Renal cortical epithelial cell (primary cell): ENCODE measurements around the gene C1QB. TPM values are rescaled to one million over a fixed set of nuclear protein-coding genes. Genes with fewer than 3 reads are reported as not detected.
A peak's percentile ranks its signal among the peaks of the same experiment; 100 is the strongest.

ENCODE experiments used
- DNase-seq: peaks from one replicate; pipeline ENCODE4 v3.0.0-alpha.2; 2011; ENCODE audit warnings: low read depth
- total RNA-seq: library from RNA; depleted of rRNA; stranded (reverse); fragments of >200 nt; gene quantifications from 2 replicates; pipeline ENCODE4 v1.2.3, GENCODE V29; 2014

C1QB gene
- total RNA-seq, 1 donor from 2014 or later = not detected

DNA sequence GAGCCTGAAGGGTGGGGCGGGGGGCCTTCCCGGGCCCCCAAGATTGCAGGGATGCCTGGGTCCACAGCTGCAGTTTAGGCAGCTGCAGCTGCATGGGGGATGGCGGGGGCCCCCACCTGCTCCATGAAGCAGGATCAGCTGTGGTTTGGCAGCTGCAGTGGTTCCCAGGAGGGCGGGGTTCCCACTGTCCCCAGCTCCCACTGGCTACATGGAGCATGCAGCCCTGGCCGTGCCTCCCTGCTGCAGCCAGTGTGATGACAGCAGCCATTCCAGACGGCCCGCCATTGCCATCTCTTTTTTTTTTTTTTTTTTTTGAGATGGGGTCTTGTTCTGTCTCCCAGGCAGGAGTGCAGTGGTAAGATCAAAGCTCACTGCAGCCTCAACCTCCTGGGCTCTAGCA is 17.6 kb upstream of the C1QB start:
- DNase-seq = no peak

- no peak for DNase-seq
Observed at GRCh38 chr1:22636353-22636752, 16.7 kb upstream of the C1QB start, which contains the start of gene C1QA. TSS of gene C1QA (plus strand) at chr1:22636628. CDS start at chr1:22637617, 989 bp downstream.

- no peak for DNase-seq
Observed at GRCh38 chr1:22636927-22637326, 16.1 kb upstream of the C1QB start.

GRCh38 chr1:22637907-22638445 is 15.1 kb upstream of the C1QB start:
- no peak for DNase-seq

DNA sequence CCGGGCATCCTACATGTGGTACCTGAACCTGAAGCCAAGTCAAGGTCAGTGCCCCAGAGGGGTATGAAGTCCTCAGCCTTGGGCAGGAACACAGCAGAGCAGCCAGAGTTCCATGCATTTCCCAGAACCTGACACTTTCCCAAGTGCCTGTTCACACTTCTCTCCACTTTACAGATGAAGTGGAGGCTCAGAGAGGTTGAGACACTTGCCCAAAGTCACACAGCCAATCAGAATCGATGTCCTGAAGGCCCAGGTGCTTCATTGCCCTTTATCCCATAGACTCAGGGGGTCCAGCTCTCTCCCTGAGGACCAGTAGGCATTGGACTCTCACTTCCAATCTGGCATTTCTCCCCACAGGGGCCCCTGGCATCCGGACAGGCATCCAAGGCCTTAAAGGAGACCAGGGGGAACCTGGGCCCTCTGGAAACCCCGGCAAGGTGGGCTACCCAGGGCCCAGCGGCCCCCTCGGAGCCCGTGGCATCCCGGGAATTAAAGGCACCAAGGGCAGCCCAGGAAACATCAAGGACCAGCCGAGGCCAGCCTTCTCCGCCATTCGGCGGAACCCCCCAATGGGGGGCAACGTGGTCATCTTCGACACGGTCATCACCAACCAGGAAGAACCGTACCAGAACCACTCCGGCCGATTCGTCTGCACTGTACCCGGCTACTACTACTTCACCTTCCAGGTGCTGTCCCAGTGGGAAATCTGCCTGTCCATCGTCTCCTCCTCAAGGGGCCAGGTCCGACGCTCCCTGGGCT is 14.4 kb upstream of the C1QB start:
- DNase-seq = no peak

DNA sequence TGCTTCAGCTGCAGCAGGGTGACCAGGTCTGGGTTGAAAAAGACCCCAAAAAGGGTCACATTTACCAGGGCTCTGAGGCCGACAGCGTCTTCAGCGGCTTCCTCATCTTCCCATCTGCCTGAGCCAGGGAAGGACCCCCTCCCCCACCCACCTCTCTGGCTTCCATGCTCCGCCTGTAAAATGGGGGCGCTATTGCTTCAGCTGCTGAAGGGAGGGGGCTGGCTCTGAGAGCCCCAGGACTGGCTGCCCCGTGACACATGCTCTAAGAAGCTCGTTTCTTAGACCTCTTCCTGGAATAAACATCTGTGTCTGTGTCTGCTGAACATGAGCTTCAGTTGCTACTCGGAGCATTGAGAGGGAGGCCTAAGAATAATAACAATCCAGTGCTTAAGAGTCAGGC is 13.8 kb upstream of the C1QB start:
- peak; percentile 4 for DNase-seq

GRCh38 chr1:22641247-22641646 is 11.8 kb upstream of the C1QB start:
- no peak for DNase-seq

DNA sequence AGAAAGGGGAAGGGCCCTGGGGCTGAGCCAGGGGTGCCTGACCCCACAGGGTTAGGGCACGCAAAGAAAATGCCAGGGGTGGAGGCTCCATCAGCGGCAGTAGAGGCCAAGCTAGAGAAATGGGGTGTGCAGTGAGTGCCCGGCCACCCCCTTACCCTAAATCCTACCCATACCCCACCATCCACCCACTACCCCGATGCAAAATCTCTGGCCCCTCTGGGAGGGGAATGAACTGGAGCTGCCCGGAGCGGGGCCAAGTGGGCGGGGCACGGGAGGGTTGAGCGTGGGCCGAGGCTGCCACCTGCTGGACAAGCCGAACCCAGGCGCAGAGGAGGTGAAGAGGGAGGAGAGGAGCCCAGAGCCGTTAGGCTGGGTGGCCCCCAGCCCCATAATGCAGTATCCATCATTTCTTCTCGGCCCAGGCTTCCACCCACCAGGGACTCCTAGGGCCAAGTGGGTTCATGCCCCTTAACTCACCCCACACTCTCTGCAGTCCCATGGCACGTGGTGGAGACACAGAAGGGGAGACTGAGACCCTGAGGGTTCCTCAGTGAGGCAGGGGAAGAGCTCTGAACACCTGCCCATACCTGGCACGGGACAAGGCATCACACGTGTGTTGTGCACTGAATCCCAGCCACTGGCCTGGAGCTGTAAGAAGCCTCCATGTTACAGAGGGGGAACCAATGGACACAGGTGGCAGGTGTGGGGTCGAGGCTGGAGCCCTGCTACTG is 11.0 kb upstream of the C1QB start:
- no peak for DNase-seq

GRCh38 chr1:22643381-22643780 is 9.7 kb upstream of the C1QB start, which contains the start of gene C1QC:
TSS of gene C1QC (plus strand) at chr1:22643633. CDS start at chr1:22644024, 391 bp downstream.
- no peak for DNase-seq

- no peak for DNase-seq
Observed at GRCh38 chr1:22643928-22644327, 9.1 kb upstream of the C1QB start.

- no peak for DNase-seq
Observed at GRCh38 chr1:22645931-22646330, 7.1 kb upstream of the C1QB start.

DNA sequence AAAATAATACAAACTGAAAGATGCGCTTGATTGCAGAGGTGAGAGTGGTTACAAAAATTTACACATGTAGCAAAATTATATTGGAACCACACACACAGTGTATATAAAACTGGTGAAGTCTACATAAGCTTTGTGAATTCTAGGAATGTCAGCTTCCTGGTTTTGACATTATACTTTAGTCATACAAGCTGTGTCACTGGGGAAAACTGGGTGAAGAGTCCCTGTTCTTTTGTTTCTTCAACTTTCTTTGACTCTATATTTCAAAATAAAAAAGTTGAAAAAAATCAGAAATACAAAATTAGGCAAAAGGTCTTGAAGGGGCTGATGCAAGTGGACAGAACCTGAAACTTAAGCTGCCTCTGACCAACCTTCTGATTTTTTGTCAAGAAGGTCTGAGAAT is 6.7 kb upstream of the C1QB start:
- no peak for DNase-seq

DNA sequence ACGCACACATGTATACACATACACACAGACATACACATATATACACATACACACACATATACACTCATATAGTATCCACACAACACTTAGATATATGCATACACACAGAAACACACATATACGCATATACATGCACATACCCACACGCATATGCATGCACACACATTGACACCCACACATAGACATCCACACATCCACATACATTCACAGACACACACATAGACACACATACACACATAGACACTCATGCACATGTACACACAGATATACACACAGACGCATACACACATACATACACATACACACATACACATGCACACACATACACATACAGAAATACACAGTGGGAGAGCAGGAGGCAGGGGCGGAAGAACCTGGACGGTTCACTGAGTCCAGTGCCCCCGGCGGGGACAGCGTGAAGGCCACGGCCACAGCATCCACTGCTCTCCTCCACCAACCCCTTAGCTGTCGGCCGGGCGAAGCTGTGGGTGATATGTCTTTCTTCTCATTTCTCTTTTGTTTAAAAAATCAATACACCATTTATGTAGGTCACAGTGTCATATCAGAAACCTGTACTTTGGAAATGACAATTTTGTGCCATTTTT is 2.8 kb upstream of the C1QB start:
- DNase-seq = no peak

GRCh38 chr1:22651941-22652856 is 837 bp upstream of the C1QB start:
- no peak for DNase-seq

- DNase-seq = no peak
Observed at GRCh38 chr1:22654692-22655091, 1.7 kb downstream of the C1QB start.

- DNase-seq = no peak
Observed at GRCh38 chr1:22658385-22659163, 5.5 kb downstream of the C1QB start.

DNA sequence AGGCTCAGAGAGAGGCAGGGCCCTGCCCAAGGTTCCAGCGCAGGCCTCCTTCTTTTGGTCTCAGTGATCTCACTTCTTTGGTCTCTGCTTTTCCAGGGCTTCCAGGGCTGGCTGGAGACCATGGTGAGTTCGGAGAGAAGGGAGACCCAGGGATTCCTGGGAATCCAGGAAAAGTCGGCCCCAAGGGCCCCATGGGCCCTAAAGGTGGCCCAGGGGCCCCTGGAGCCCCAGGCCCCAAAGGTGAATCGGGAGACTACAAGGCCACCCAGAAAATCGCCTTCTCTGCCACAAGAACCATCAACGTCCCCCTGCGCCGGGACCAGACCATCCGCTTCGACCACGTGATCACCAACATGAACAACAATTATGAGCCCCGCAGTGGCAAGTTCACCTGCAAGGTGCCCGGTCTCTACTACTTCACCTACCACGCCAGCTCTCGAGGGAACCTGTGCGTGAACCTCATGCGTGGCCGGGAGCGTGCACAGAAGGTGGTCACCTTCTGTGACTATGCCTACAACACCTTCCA is 7.7 kb downstream of the C1QB start:
- DNase-seq = no peak

DNA sequence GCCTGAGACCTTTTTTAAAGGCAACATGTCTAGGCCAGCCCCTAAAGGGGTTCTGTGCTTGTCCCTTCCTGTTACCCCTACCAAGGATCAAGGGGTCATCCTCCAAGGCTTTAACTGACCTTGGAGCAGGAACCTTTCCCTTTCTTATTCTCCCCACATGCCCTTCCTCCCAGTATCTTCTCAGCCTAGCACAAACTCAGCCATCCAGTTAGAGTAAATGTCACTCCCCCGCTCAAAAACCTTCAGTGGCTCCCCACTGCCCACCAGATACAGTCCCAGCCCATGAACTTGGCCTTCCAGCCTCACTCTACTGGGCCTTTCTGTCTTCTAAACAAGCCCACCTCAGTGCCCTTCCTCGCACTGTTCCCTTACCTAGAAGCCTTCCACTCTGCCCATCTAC is 8.8 kb downstream of the C1QB start:
- DNase-seq = no peak

DNA sequence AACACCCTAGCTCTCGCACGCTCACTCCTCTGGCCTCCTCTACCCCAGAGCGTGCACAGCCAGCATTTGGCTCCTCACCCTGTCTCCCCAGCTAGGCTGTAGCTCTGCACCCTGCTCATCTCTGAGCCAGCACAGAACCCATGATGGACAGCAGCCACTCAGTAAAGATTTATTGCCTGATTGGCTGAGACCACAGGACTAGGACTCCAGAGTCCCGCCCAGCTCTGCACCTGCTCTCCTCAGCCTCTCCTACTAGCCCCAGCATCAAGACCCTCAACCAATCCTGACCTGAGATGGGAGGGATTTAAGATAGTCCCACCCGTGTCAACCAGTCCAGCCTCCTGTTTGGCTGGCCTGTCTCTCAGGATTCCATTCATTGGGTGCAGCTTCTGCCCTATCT is 9.3 kb downstream of the C1QB start:
- DNase-seq = no peak

GRCh38 chr1:22662986-22663408 is 10.0 kb downstream of the C1QB start:
- DNase-seq = no peak
